Measurements from ENCODE around the gene ORM1.

DNA sequence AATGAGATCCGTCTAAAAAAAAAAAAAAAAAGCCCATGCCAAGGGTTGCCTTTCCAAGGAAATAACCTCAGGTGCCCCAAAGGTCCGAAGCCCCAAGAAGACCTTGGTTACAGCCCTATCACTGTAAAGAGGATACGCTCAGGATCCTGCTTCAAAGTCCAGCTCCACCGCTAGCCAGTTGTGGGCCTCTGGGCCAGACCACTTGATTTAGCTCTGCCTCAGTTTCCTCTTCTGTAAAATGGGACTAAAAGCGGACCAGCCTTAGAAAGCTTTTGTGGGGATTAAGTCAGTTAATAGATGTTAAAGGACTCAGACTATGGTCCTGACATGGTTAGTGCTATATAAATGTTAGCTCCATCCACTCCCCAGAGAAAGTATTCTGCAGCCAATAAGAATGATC lies 48.7 kb upstream of the ORM1 start:
- TF ChIP-seq CTCF (conservative IDR thresholded peaks at IDR 0.05; ENCODE audit: low read length), result no peak
- TF ChIP-seq EZH2phosphoT487 (IDR thresholded peaks at IDR 0.05; ENCODE audit: borderline replicate concordance), result no peak
